PC-9 (cell line): ENCODE measurements around the gene MAJIN. TPM values are rescaled to one million over a fixed set of nuclear protein-coding genes. Genes with fewer than 3 reads are reported as not detected.

ENCODE experiments used
- BruUV-seq: library from RNA; stranded (reverse); fragments of 400-500 nt; replicated peaks from 2 replicates; lab custom pipeline; 2021; lab: Mats Ljungman, UMichigan
- CTCF ChIA-PET: fragments of 300-600 bp; sonication (Branson Sonifier 250); formaldehyde crosslinking; loops from one replicate; lab custom pipeline; 2022; ENCODE audit warnings: antibody characterized with exemption; lab: Charles Lee
- POLR2A ChIA-PET: fragments of 300-600 bp; sonication (Branson Sonifier 250); formaldehyde crosslinking; loops from one replicate; lab custom pipeline; 2022; ENCODE audit warnings: antibody characterized with exemption; ENCODE audit not compliant: unreplicated experiment; lab: Charles Lee
- DNase-seq, 2 experiments: peaks; one replicate each; pipeline versions ENCODE4 v3.0.0 to v3.0.0-alpha.2; 2015 to 2022; ENCODE audit warnings: mixed read lengths in 1 of 2
- H2AFZ ChIP-seq: fragments of 200-600 bp; sonication (generic); 2 replicates; pipeline ENCODE4 v1.8.1; 2017; ENCODE audit warnings: antibody characterized with exemption
- H3F3A ChIP-seq: fragments of 200-600 bp; sonication (generic); 2 replicates; pipeline ENCODE4 v1.8.1; 2017; ENCODE audit warnings: antibody characterized with exemption, mild to moderate bottlenecking, low read depth; ENCODE audit not compliant: insufficient read depth
- H3K27ac ChIP-seq: fragments of 200-600 bp; sonication (generic); 2 replicates; pipeline ENCODE4 v1.6.1; 2016; ENCODE audit warnings: mixed run types
- H3K27me3 ChIP-seq: fragments of 200-600 bp; sonication (generic); 2 replicates; pipeline ENCODE4 v1.6.1; 2016; ENCODE audit warnings: low read depth, mixed run types; ENCODE audit not compliant: insufficient read depth
- H3K36me3 ChIP-seq: fragments of 200-600 bp; sonication (generic); 2 replicates; pipeline ENCODE4 v1.6.1; 2016; ENCODE audit warnings: low read depth, mixed run types
- H3K4me1 ChIP-seq: fragments of 200-600 bp; sonication (generic); replicated peaks from 2 replicates; pipeline ENCODE4 v1.6.1; 2016; ENCODE audit warnings: mixed run types; ENCODE audit not compliant: insufficient read depth
- H3K4me2 ChIP-seq: fragments of 200-600 bp; sonication (generic); 2 replicates; pipeline ENCODE4 v1.6.1; 2017; ENCODE audit warnings: mixed run types
- H3K4me3 ChIP-seq: fragments of 200-600 bp; sonication (generic); 2 replicates; pipeline ENCODE4 v1.6.1; 2016; ENCODE audit warnings: mixed run types
- H3K79me2 ChIP-seq: fragments of 200-600 bp; sonication (generic); 2 replicates; pipeline ENCODE4 v1.6.1; 2017; ENCODE audit warnings: low read depth, mixed run types
- H3K9me2 ChIP-seq: fragments of 200-600 bp; sonication (generic); 2 replicates; pipeline ENCODE4 v1.8.1; 2017; ENCODE audit warnings: mild to moderate bottlenecking; ENCODE audit not compliant: insufficient read depth
- H3K9me3 ChIP-seq: fragments of 200-600 bp; sonication (generic); 2 replicates; pipeline ENCODE4 v1.8.1; 2016; ENCODE audit warnings: low read depth; ENCODE audit not compliant: insufficient read depth
- H4K20me1 ChIP-seq: fragments of 200-600 bp; sonication (generic); 2 replicates; pipeline ENCODE4 v1.8.1; 2017; ENCODE audit not compliant: insufficient read depth
- CTCF ChIP-seq: fragments of 200-600 bp; sonication (generic); conservative IDR thresholded peaks from 2 replicates; pipeline ENCODE4 v1.6.1; 2017; ENCODE audit warnings: mixed run types, antibody characterized with exemption, mild to moderate bottlenecking, moderate library complexity
- EZH2 ChIP-seq: fragments of 200-600 bp; sonication (generic); IDR thresholded peaks from 2 replicates; pipeline ENCODE4 v1.8.0; 2017; ENCODE audit warnings: antibody characterized with exemption, low read depth
- intact Hi-C: fragments of 100-400 bp; cut with micrococcal nuclease; formaldehyde crosslinking; loops from one replicate; pipeline ENCODE4 v1.10.0; 2022; ENCODE audit not compliant: unreplicated experiment
- total RNA-seq: library from RNA; stranded (reverse); gene quantifications from 2 replicates; pipeline ENCODE4 v1.2.3, GENCODE V29; 2021

MAJIN gene
- total RNA-seq, 1 experiment from 2014 or later: 4.5 TPM

- no TSS peak for BruUV-seq
- 0 out of 2 replicates have a peak, but pooled peaks cover 3% of the 10 kb centered on the region for H3F3A ChIP-seq
- H3K9me2 ChIP-seq: no peaks in the 10 kb centered on the region
- intact Hi-C loops: no loop called here
- no peaks in the 10 kb centered on the region for H3K4me1 ChIP-seq
- H2AFZ ChIP-seq: peak overlapping the region; percentile 25; the same call in 1 of the 2 replicates
- TF ChIP-seq CTCF (no peak), EZH2 (no peak)
- H3K36me3 ChIP-seq: no peaks in the 10 kb centered on the region
- ChIA-PET POLR2A (interaction anchor here (0.6 to 0.7 kb wide), 4 partner anchors 11 to 77 kb away, joined by 4 to 8 read pairs (median 5); no protein-coding TSS in a partner anchor), CTCF (interaction anchor here (1.2 to 2.1 kb wide), 2 partner anchors 72 to 77 kb away, joined by 5 to 6 read pairs; partner anchors contain the start of gene PPP2R5B)
- H3K4me3 ChIP-seq: no peak overlapping the region
- peak overlapping the region; percentile 39; the same call in 1 of the 2 replicates for H3K4me2 ChIP-seq
- DNase-seq: no peak
- H3K27ac ChIP-seq: no peak overlapping the region
- no peaks in the 10 kb centered on the region for H3K27me3 ChIP-seq
- H3K79me2 ChIP-seq: no peaks in the 10 kb centered on the region
- no peaks in the 10 kb centered on the region for H4K20me1 ChIP-seq
- no peaks in the 10 kb centered on the region for H3K9me3 ChIP-seq
Observed at GRCh38 chr11:64996327-64996709, 24.4 kb upstream of the MAJIN start.

DNA sequence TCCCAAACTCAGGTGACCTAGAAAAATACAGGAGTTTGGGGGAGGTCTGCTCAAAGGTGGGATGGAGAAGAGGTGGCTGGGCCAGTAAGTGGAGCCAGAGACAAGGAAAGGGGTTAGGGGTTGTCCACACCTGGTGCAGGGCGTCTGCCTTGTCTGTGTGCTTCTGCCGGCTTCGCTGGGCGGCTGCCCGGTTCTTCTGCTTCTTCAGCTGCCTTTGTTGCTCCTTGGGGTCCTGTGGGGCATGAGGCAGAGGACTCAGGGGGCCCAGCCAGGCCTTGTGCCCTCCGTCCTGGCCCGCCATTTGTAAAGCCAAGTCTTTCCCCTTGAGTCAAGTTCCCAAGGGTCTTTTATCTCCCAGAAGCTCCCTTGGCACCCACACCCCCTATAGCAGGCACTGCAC, 22.4 kb upstream of the MAJIN start:
- H2AFZ ChIP-seq: no peak overlapping the region
- H3K27ac ChIP-seq: no peak overlapping the region
- H3K27me3 ChIP-seq: no peaks in the 10 kb centered on the region
- H3K4me3 ChIP-seq: no peak overlapping the region
- 0 out of 2 replicates have a peak, but pooled peaks cover 3% of the 10 kb centered on the region for H3F3A ChIP-seq
- no peaks in the 10 kb centered on the region for H3K36me3 ChIP-seq
- H3K4me2 ChIP-seq: no peak overlapping the region
- intact Hi-C loops: no loop called here
- CTCF ChIA-PET: no interaction called here
- POLR2A ChIA-PET: no interaction called here
- no TSS peak for BruUV-seq
- no peak for TF ChIP-seq CTCF
- TF ChIP-seq EZH2: no peak
- H3K9me3 ChIP-seq: no peaks in the 10 kb centered on the region
- H3K79me2 ChIP-seq: no peaks in the 10 kb centered on the region
- DNase-seq: no peak
- H3K4me1 ChIP-seq: no peaks in the 10 kb centered on the region
- H4K20me1 ChIP-seq: no peaks in the 10 kb centered on the region
- H3K9me2 ChIP-seq: no peaks in the 10 kb centered on the region

DNA sequence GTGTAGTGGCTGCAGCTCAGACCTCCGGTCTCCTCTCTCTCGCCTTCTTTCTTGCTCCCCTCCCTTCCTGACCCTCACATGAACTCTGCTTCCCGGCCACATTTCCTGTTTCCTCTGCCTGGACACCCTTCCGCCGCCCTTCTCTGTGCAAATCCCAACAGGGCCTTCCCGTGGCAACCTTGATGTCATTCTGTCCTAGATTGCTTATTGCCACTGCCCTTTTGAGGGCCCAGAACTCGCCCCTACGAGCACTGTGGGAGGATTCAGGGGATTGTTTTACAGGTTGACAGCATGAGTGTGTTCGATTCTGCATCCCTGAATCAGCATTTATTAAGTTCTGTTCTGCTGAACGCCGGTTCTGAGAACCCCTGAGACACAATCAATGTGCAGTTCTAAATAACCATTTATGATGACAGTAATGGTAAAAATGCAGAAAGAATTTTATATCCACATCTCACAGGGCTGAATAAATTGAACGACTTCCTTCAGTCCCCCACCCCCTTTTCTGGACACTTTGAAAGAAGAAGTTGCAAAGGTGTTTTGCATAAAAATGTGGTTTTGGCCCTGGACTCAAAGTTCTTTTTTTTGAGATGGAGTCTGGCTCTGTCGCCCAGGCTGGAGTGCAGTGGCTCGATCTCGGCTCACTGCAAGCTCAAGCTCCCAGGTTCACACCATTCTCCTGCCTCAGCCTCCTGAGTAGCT, 18.5 kb upstream of the MAJIN start:
- no peaks in the 10 kb centered on the region for H4K20me1 ChIP-seq
- TF ChIP-seq EZH2: no peak
- H3K79me2 ChIP-seq: no peaks in the 10 kb centered on the region
- DNase-seq: no peak
- H3K36me3 ChIP-seq: no peaks in the 10 kb centered on the region
- H3K4me3 ChIP-seq: no peak overlapping the region
- no peak overlapping the region for H3K27ac ChIP-seq
- no peak overlapping the region for H3K4me2 ChIP-seq
- CTCF ChIA-PET: no interaction called here
- H2AFZ ChIP-seq: no peak overlapping the region
- H3K9me3 ChIP-seq: no peaks in the 10 kb centered on the region
- no peaks in the 10 kb centered on the region for H3K4me1 ChIP-seq
- intact Hi-C loops: no loop called here
- no TSS peak for BruUV-seq
- H3K27me3 ChIP-seq: no peaks in the 10 kb centered on the region
- no peaks in the 10 kb centered on the region for H3F3A ChIP-seq
- no peaks in the 10 kb centered on the region for H3K9me2 ChIP-seq
- POLR2A ChIA-PET: no interaction called here
